Testis (tissue), 2 donors: ENCODE measurements around the gene COPB1.

Experiments
- POLR2A ChIP-seq: fragments of 450-650 bp; IDR thresholded peaks from one replicate; pipeline ENCODE4 v1.6.1; 2017; ENCODE audit warnings: antibody characterized with exemption, mild to moderate bottlenecking, moderate library complexity
- TF ChIP-seq, protein P1 (sequence below), 3 experiments: fragments of 450-650 bp in 2 of 3; fragments of 200-600 bp in 1 of 3; sonication (generic) in 1 of 3; IDR thresholded peaks; one replicate each; pipeline ENCODE4 v1.5.1; 2016 to 2019; ENCODE audit warnings: antibody characterized with exemption in 3 of 3, mild to moderate bottlenecking in 2 of 3, moderate library complexity in 1 of 3

DNA sequence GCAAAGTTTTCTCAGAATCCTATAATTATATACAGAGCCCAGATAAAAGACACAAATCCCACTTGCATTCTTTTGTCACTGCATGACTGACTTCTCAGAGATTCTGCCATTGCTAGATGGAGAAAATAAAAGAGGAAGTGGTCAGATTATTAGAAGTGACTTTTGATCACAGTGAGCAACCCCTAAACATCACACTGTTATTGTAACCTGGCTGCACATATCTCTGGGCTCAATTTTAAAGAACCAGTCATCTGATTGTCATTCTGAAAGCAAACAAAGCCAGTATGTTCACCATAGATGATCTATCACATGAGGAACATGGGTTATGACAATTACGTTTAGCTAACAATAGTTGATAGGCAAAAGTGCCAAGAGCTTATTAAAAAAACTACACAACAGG lies 47.8 kb downstream of the COPB1 start:
- no peak for TF ChIP-seq POLR2A
- TF ChIP-seq, protein P1, sequence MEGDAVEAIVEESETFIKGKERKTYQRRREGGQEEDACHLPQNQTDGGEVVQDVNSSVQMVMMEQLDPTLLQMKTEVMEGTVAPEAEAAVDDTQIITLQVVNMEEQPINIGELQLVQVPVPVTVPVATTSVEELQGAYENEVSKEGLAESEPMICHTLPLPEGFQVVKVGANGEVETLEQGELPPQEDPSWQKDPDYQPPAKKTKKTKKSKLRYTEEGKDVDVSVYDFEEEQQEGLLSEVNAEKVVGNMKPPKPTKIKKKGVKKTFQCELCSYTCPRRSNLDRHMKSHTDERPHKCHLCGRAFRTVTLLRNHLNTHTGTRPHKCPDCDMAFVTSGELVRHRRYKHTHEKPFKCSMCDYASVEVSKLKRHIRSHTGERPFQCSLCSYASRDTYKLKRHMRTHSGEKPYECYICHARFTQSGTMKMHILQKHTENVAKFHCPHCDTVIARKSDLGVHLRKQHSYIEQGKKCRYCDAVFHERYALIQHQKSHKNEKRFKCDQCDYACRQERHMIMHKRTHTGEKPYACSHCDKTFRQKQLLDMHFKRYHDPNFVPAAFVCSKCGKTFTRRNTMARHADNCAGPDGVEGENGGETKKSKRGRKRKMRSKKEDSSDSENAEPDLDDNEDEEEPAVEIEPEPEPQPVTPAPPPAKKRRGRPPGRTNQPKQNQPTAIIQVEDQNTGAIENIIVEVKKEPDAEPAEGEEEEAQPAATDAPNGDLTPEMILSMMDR (IDR thresholded peaks at IDR 0.05) = no peak
